ENCODE measurements around the gene CA5A.
A peak's percentile ranks its signal among the peaks of the same experiment; 100 is the strongest.
"Not testable (repeated sequence)": the region's sequence is repeated elsewhere in the genome, so short reads cannot be mapped to it uniquely, and the experiment has no call there.

CA5A gene

GRCh38 chr16:87924811-87925670, 11.3 kb downstream of the CA5A start:
- no peak overlapping the region for H3K4me3 Mint-ChIP-seq
- DNase-seq: no peak

DNA sequence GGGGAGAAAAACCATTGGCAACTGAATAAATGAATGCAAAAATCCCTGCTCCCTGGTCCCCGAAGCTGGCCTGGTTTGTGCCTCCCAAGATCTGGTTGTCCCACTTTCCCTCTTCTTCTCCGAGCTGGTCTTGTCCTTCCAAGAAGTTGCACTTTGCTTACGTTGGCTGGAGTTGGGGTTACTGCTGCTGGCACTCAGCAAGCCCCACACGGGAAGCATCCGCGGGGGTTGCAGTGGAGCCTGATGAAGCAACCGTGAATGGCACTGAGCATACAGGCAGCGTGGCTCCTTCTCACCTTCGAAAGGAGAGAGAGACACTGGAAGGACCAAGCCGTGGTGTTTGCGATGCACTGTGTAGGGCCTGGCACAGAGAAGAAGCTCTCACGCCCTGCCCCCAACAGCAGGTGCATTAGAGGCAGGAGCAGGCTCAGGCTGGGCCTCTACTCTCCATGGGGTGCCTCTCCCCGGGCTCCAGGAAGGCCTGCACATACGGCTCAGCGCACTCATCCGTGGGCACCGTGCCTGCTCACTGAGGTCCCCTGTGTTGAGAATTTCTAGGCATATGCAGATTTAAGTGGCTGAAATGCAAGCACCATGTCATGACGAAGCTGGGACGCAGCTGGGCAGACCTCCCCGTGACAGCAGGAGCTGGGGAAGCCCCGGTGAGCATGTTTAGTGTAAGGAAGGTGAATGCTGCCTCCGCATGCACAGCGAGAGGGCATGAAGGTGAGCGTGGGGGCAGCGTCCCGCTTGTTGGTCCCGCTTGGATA, 12.1 kb downstream of the CA5A start:
- Mint-ChIP-seq H3K4me3 (no peak overlapping the region), H3K27me3 (peaks cover 8% of the 10 kb centered on the region), H3K27ac (peak overlapping the region in 1 of 2 donors; percentile 42), H3K9me3 (no peaks in the 10 kb centered on the region), H3K4me1 (peaks cover 19% of the 10 kb centered on the region)
- DNase-seq: no peak
- no peak for ATAC-seq

More at GRCh38 chr16:87924811-87925670, 11.3 kb downstream of the CA5A start:
- H3K9me3 Mint-ChIP-seq: no peaks in the 10 kb centered on the region
- H3K4me1 Mint-ChIP-seq: peaks cover 19% of the 10 kb centered on the region
- no peak overlapping the region for H3K27ac Mint-ChIP-seq
- no peak for ATAC-seq
- peaks cover 8% of the 10 kb centered on the region for H3K27me3 Mint-ChIP-seq

- no peak overlapping the region for H3K4me3 Mint-ChIP-seq
- peaks cover 26% of the 10 kb centered on the region for H3K4me1 Mint-ChIP-seq
- no peaks in the 10 kb centered on the region for H3K9me3 Mint-ChIP-seq
- no peak overlapping the region for H3K27ac Mint-ChIP-seq
- DNase-seq (no peak), ATAC-seq (no peak)
- H3K27me3 Mint-ChIP-seq: peaks cover 27% of the 10 kb centered on the region
Observed at GRCh38 chr16:87922250-87922871, 14.0 kb downstream of the CA5A start.

DNA sequence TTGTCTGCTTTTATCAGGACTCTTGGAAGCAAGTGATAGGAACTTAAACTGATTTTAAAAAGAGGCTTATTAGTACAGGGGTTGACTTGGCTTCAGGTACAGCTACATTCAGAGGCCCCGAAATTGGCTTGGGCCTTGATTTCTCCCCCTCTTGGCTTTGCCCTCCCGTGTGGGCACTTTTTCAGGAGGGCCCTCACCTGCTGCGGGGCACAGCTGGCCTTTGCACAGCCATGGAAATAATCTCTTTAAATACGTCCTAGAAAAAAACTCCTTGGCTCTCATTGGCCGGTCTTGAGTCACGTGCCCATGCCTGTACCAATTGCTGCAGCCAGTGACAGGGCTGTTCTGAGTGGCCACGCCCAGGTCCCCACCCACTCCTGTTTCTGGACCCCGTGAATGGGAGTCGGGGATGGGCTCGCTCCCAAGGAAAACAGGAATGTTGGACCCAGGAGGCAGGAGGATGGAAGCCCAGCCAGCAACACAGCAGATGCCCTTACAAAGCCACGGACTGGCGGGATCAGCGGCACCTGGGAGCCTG, 15.0 kb downstream of the CA5A start:
- Mint-ChIP-seq H3K9me3 (no peaks in the 10 kb centered on the region), H3K4me3 (no peak overlapping the region), H3K27ac (no peak overlapping the region), H3K27me3 (peaks cover 27% of the 10 kb centered on the region), H3K4me1 (peaks cover 19% of the 10 kb centered on the region)
- DNase-seq (no peak), ATAC-seq (no peak)

GRCh38 chr16:87919681-87919994, 16.7 kb downstream of the CA5A start:
- Mint-ChIP-seq H3K27me3 (peaks cover 24% of the 10 kb centered on the region), H3K27ac (no peak overlapping the region), H3K9me3 (no peaks in the 10 kb centered on the region), H3K4me1 (peaks cover 7% of the 10 kb centered on the region), H3K4me3 (no peak overlapping the region)
- ATAC-seq (no peak), DNase-seq (no peak)

DNA sequence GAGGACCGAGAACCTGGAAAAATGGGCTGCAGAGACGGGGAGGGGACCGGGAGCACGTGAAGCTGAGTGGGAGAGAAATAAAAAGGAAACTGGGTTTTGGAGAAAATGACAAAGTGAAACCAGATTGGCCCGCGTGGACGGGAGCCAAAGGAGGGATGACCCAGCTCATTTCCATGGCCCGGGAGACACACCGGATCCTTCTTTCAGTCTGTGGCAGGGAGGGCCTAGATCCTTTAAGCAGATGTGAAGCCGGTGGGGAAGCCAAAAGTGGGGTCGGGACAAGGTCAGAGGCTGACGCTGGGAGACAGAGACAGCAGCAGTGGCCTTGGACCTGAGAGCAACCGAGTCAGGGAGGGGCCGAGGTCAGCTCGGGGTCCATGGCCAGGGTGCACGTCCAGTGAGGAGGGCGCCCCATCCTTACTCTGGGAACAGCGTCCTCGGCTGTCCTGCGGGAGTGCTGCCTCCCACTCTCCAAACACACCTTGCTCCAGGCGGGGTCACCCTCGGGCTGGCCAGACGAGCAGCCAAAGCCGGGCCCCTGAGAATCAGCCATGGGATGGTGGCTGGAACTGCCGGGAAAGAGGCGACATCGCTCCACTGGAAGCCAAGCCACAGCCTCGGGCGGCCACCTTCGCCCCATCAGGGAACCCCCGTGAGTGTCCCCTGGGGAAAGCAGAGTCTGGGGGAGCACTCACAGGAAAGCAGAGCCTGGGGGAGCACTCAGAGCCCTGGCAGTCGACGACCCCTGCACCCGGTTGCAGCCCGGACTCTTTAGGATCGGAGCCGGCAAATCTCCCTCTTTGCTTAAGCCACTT, 17.3 kb downstream of the CA5A start:
- peaks cover 22% of the 10 kb centered on the region for H3K27me3 Mint-ChIP-seq
- H3K4me1 Mint-ChIP-seq: peaks cover 7% of the 10 kb centered on the region
- H3K27ac Mint-ChIP-seq: peak overlapping the region; percentile 74 to 86
- DNase-seq (no peak), ATAC-seq (no peak)
- peak overlapping the region in 1 of 2 donors; percentile 6 for H3K4me3 Mint-ChIP-seq
- H3K9me3 Mint-ChIP-seq: no peaks in the 10 kb centered on the region

- no peaks in the 10 kb centered on the region for H3K9me3 Mint-ChIP-seq
- no peak for DNase-seq
- H3K27me3 Mint-ChIP-seq: peaks cover 29% of the 10 kb centered on the region
- H3K4me1 Mint-ChIP-seq: peaks cover 7% of the 10 kb centered on the region
- H3K27ac Mint-ChIP-seq: peak overlapping the region in 1 of 2 donors; percentile 86
- no peak overlapping the region for H3K4me3 Mint-ChIP-seq
- ATAC-seq: no peak
Observed at GRCh38 chr16:87918338-87918737, 18.0 kb downstream of the CA5A start.

- DNase-seq (no peak), ATAC-seq (no peak)
- no peak overlapping the region for H3K27ac Mint-ChIP-seq
- H3K4me3 Mint-ChIP-seq: no peak overlapping the region
- peaks cover 33% of the 10 kb centered on the region for H3K27me3 Mint-ChIP-seq
- H3K4me1 Mint-ChIP-seq: peaks cover 7% of the 10 kb centered on the region
- H3K9me3 Mint-ChIP-seq: no peaks in the 10 kb centered on the region
Observed at GRCh38 chr16:87917503-87917902, 18.8 kb downstream of the CA5A start.

DNA sequence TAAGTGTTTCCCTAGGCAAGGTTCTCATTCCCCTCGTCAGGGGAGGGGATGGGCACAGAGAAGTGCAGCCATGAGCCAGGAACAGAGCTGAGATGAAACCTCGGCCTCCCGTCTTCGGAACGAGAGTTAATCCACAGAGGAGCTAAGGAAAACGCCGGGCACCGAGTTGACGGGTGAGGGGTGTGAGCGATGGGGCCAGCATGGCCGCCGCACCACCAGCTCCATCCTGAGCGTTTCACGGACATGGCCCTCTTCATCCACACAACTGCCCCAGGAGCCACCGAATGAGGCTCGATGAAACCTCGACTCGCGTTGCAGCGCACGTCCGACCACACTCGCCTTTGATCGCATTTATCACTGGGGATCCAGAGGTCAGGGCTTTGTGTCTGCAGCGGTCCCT, 21.5 kb downstream of the CA5A start:
- no peak overlapping the region for H3K4me3 Mint-ChIP-seq
- H3K27ac Mint-ChIP-seq: no peak overlapping the region
- no peaks in the 10 kb centered on the region for H3K9me3 Mint-ChIP-seq
- no peak for DNase-seq
- no peak for ATAC-seq
- peaks cover 7% of the 10 kb centered on the region for H3K4me1 Mint-ChIP-seq
- H3K27me3 Mint-ChIP-seq: peaks cover 37% of the 10 kb centered on the region

DNA sequence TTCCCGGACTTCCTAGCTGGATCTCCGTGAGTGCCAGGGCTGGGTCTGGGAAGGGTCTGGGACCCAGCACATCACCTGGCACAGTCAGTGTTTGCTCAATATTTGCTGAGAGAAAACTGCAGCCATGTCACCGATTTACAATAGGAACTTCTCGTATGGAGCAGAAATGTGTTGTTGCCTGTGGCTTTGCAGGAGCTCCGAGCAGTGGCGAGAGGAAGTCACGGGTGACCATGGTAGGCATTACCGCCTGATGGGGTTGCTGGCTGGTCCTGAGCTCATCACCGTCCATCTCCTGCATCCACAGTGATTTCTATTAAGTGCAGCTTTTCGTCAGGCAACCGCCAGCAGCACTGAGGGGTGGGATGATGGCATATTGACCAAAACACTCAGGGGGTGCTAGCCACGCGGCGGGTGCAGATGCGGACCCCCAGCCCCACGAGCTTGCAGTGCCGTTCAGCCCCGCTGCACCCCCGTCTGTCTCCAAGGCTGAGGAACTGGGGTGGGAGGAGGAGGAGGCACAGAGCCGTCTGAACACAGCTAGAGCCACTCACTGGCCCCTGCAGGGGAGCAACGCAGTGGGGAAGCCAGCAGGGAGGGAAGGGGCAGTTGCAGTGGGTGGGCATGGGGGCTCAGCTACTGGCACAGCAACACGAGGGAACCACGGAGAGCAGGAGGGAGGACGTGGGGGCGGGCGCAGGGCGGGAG, 22.2 kb downstream of the CA5A start:
- Mint-ChIP-seq H3K27ac (peak overlapping the region in 1 of 2 donors; percentile 34), H3K27me3 (peaks cover 36% of the 10 kb centered on the region), H3K4me1 (peaks cover 13% of the 10 kb centered on the region)
- H3K9me3 Mint-ChIP-seq, DNase-seq, H3K4me3 Mint-ChIP-seq: not testable (repeated sequence)
- ATAC-seq: peak; percentile 9

GRCh38 chr16:87912691-87913090, 23.6 kb downstream of the CA5A start:
- DNase-seq, H3K9me3 Mint-ChIP-seq, ATAC-seq: not testable (repeated sequence)
- Mint-ChIP-seq H3K27me3 (peaks cover 22% of the 10 kb centered on the region), H3K4me1 (peaks cover 17% of the 10 kb centered on the region), H3K4me3 (peak overlapping the region; percentile 13 to 52), H3K27ac (peak overlapping the region in 1 of 2 donors; percentile 73)

DNA sequence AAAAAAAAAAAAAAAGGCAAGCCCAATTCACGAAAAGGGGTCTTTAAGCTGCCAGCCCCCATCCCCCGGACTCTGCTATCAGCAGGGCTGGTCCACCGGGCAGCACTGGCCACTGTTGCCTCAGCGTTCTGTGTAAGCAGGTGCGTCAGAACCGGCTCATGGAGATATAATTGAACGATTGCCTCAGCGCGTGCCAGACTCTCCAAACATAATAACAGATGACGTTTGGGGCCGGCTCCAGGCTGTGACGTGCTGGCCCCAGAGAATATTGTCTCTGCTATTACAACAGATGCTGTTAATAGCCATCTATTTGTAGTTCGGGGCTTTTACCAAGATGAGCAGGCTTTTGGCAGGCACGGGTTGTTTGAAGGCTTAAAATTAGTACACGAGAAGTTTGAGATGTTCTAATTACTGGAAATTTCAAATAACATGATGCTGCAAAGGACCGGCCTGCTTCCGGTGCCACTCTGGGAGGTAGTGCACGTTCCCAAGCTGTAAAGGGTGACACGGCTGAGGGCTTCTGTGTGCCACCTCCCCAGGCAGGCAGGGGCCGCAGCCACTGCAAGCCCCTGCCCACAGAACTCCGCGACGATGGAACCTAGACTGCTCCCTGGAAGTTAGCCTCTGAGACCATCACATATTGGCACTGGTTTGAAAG, 25.1 kb downstream of the CA5A start:
- H3K27ac Mint-ChIP-seq, DNase-seq, ATAC-seq, H3K4me3 Mint-ChIP-seq, H3K9me3 Mint-ChIP-seq: not testable (repeated sequence)
- Mint-ChIP-seq H3K27me3 (peaks cover 18% of the 10 kb centered on the region), H3K4me1 (peaks cover 17% of the 10 kb centered on the region)

DNA sequence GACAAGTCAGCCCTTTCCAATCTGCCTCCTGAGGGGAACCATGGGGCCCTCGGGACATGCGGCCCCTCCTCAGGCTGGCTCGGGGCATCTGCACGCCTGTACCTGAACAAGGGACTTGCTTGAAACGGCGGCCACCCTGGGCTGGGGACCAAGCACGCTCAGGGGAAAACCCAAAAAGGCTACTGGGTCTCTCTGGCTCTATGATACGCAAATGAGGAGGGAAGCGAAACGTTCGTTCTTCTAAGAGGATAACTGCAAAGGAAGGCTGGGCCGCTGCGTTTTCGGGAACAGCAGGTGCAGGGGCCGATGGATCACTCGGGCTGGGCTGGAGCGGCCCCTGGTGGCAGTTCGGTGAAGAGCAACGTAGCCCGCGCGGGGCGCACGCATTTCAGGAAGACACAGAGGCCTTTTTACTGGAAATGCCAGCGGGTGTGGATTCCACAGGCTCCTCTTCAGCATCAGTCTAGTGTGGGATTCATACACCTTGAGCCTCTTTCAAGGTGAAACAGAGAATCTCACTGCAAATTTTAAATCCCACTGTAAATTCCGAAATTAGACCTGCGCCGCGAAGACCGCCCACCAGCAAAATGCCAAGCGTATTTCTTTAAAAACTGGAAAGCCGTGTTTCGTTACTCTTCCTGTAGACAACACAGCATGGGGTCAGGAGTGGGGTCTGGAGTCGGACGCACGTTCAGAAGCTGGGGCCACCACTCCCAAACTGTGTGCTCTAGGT, 27.0 kb downstream of the CA5A start:
- DNase-seq (peak; percentile 88 to 90), ATAC-seq (peak; percentile 93)
- H3K4me3 Mint-ChIP-seq: peak overlapping the region; percentile 3 to 56
- H3K27ac Mint-ChIP-seq: peak overlapping the region; percentile 42 to 75
- peaks cover 18% of the 10 kb centered on the region for H3K27me3 Mint-ChIP-seq
- H3K9me3 Mint-ChIP-seq: not testable (repeated sequence)
- H3K4me1 Mint-ChIP-seq: peaks cover 27% of the 10 kb centered on the region
